HG03135 (cell line): ENCODE measurements around the gene VWC2.

ENCODE experiments used
- ATAC-seq: cut with Tn5 transposase; IDR thresholded peaks from one replicate; pipeline ENCODE4 v1.9.1; 2021; ENCODE audit warnings: mild to moderate bottlenecking, moderate library complexity; ENCODE audit not compliant: unreplicated experiment

The VWC2 gene

DNA sequence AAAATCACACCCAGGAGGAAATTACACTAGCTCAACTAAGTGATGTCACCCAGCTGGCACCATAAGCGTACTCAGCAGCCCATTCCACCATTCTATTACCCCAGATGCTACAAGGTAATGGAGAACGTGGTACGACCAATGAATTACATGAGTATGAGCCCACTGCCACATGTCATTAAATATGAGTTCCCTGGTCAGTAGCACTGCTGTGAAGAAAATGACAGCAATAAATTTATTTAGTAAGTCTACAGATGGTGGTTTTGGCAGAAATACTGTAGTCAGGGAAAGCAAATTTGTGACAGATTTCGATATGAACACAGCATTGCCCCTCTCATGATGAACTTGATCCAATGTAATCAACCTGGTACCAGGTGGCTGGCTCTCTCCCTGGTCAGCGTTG is 154.2 kb downstream of the VWC2 start:
- no peak for ATAC-seq

DNA sequence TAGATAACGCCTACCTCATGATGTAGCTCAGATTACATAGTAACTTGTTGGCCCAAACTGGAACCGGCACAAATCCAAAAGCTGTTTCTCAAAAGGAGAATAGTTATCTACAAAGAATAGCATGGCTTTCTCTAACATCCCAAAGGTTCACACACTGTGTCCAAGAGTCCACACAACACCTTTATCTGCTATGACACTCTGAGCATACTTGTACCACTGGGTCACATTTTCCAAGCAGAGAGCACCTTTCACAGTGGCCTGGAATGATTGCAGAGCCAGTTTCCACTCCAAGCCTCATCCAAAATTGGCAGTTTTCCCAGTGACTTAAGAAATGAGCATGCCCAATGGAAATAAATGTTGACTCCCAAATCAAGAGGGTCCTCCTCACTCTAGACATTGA is 155.3 kb downstream of the VWC2 start:
- ATAC-seq: no peak

DNA sequence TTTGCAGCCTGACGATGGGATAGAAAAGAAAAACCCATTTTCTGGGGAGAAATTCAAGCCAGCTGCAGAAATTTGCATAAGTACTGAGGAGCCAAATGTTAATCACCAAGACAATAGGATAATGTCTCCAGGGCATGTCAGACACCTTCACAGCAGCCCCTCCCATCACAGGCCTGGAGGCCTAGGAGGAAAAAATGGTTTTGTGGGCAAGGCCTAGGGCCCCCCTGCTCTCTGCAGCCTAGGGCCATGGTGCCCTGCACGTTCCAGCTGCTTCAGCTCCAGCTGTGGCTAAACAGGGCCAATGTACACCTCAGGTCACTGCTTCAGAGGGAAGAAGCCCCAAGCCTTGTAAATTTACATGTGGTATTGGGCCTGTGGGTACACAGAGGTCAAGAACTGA is 158.2 kb downstream of the VWC2 start:
- ATAC-seq: no peak

DNA sequence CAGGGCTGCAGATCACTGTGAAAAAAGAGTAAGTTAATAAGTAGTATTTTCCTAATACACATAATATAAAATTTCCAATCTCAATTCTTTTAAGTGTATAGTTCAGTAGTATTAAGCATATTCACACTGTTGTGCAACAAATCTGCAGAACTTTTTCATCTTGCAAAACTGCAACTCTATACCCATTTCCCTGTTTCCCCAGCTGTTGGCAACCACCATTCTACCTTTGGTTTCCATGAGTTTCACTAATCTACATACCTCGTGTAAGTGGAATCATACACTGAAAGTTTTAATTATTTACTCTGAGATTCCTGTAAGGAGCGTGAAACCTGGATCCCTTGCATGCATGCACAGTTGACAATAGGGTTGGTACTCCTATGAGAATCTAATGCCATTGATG is 164.2 kb downstream of the VWC2 start:
- no peak for ATAC-seq
